GM18507 (cell line): ENCODE measurements around the gene ARL3.
A peak's percentile ranks its signal among the peaks of the same experiment; 100 is the strongest.
"Not testable (repeated sequence)": the region's sequence is repeated elsewhere in the genome, so short reads cannot be mapped to it uniquely, and the experiment has no call there.

Experiments
- DNase-seq: peaks from one replicate; pipeline ENCODE4 v3.0.0; 2011; ENCODE audit warnings: low read depth; ENCODE audit not compliant: insufficient read length; ENCODE audit errors: extremely low spot score
- FAIRE-seq: peaks from 2 replicates; lab custom pipeline; 2011; peaks lifted over from hg19 to GRCh38; lab: Jason Lieb, UNC

ARL3 gene

GRCh38 chr10:102741726-102742237 lies 27.6 kb upstream of the ARL3 start:
- no peak for FAIRE-seq
- DNase-seq = no peak

- DNase-seq = no peak
- FAIRE-seq = no peak
These were observed 26.0 kb upstream of the ARL3 start for GRCh38 chr10:102740229-102740628.

GRCh38 chr10:102738692-102739121 lies 24.5 kb upstream of the ARL3 start:
- FAIRE-seq = no peak
- no peak for DNase-seq

GRCh38 chr10:102735065-102735562 lies 20.9 kb upstream of the ARL3 start:
- FAIRE-seq (no peak), DNase-seq (no peak)

- DNase-seq (no peak), FAIRE-seq (no peak)
These were observed 18.5 kb upstream of the ARL3 start for GRCh38 chr10:102732661-102733060.

- FAIRE-seq = no peak
- DNase-seq = no peak
These were observed 17.1 kb upstream of the ARL3 start for GRCh38 chr10:102731222-102731800.

- DNase-seq (peak; percentile 44), FAIRE-seq (peak; percentile 52)
These were observed 15.1 kb upstream of the ARL3 start for GRCh38 chr10:102729029-102730026.

- DNase-seq (no peak), FAIRE-seq (no peak)
These were observed 13.0 kb upstream of the ARL3 start for GRCh38 chr10:102727037-102727818.

GRCh38 chr10:102726274-102726673 lies 12.1 kb upstream of the ARL3 start:
- no peak for FAIRE-seq
- no peak for DNase-seq

GRCh38 chr10:102723989-102724388 lies 9.8 kb upstream of the ARL3 start:
- DNase-seq (no peak), FAIRE-seq (no peak)

GRCh38 chr10:102721954-102722353 lies 7.8 kb upstream of the ARL3 start:
- DNase-seq (no peak), FAIRE-seq (no peak)

GRCh38 chr10:102720775-102721301 lies 6.6 kb upstream of the ARL3 start:
- FAIRE-seq = no peak
- DNase-seq = no peak

- FAIRE-seq (no peak), DNase-seq (no peak)
These were observed 6.1 kb upstream of the ARL3 start for GRCh38 chr10:102720337-102720736.

- FAIRE-seq = no peak
These were observed 4.0 kb upstream of the ARL3 start for GRCh38 chr10:102718220-102718619.

GRCh38 chr10:102716900-102717565 lies 2.8 kb upstream of the ARL3 start:
- DNase-seq, FAIRE-seq: not testable (repeated sequence)

More at GRCh38 chr10:102718220-102718619, 4.0 kb upstream of the ARL3 start:
- no peak for DNase-seq

- DNase-seq (no peak), FAIRE-seq (no peak)
These were observed 1.7 kb upstream of the ARL3 start for GRCh38 chr10:102715880-102716279.

GRCh38 chr10:102714621-102715455 lies 641 bp upstream of the ARL3 start, which contains the start of gene SFXN2:
SFXN2 (plus strand) TSS chr10:102714636; CDS start chr10:102726637, 12,001 bp downstream.
- FAIRE-seq (peak; percentile 24), DNase-seq (no peak)

- DNase-seq (no peak), FAIRE-seq (no peak)
These were observed 721 bp downstream of the ARL3 start for GRCh38 chr10:102713539-102713813.
